Measurements from ENCODE around the gene ADM5. TPM values are rescaled to one million over a fixed set of nuclear protein-coding genes. Genes with fewer than 3 reads are reported as not detected.

Gene ADM5
- total and polyA plus RNA-seq, 2 experiments from 2014 or later: 0.50 TPM; not detected in 1

DNA sequence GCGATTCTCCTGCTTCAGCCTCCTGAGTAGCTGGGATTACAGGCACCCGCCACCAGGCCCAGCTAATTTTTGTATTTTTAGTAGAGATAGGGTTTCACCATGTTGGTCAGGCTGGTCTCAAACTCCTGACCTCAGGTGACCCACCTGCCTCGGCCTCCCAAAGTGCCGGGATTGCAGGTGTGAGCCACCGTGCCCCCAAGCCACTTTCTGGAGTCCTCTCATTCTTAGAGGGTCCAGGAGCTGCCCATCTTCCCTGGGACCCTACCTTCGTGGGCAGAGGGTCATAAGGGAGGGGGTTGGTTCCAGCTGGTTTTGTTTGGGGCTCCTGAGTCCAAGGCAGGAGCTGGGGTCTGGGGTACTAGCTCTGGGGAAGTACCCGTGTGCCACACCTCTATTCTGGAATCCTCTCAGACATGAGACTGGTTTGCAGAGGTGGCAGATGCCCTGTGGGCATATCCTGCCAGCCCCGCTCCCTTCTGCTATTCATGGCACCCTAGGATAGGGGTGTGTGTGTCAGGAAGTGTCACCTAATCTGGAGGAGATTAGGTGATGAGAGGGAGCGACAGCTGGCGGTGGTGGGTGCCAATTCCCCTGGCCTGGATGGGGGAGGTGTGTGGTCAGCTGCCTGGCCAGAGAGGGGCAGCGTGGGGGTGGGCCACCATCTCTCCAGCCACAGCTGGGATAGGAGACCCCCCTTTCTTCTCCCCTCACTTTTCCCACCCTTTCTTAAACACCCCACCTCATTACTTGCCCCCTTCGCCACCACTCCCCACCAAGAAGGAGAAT is 10.2 kb upstream of the ADM5 start:
- H3K79me2 ChIP-seq: peaks cover 57% of the 10 kb centered on the region
- H3K4me2 ChIP-seq: peak overlapping the region; percentile 94
- no peak overlapping the region for H3K27ac ChIP-seq
- H3K27me3 ChIP-seq: no peaks in the 10 kb centered on the region
- WGBS (ENCODE audit: low lambda C conversion rate, missing lambda C conversion rate): 74% methylated on average over 11 of the region's 12 CpGs
- H2AFZ ChIP-seq: no peak overlapping the region
- no peak overlapping the region for H3K4me3 ChIP-seq
- no peaks in the 10 kb centered on the region for H3K9me2 ChIP-seq (replicated peaks; ENCODE audit: insufficient read depth)
- TF ChIP-seq EZH2 (IDR thresholded peaks at IDR 0.05; ENCODE audit: borderline replicate concordance) (no peak), EZH2phosphoT487 (IDR thresholded peaks at IDR 0.05; ENCODE audit: low read depth, severe bottlenecking, unreplicated experiment) (no peak)
- TF ChIP-seq, protein P1, sequence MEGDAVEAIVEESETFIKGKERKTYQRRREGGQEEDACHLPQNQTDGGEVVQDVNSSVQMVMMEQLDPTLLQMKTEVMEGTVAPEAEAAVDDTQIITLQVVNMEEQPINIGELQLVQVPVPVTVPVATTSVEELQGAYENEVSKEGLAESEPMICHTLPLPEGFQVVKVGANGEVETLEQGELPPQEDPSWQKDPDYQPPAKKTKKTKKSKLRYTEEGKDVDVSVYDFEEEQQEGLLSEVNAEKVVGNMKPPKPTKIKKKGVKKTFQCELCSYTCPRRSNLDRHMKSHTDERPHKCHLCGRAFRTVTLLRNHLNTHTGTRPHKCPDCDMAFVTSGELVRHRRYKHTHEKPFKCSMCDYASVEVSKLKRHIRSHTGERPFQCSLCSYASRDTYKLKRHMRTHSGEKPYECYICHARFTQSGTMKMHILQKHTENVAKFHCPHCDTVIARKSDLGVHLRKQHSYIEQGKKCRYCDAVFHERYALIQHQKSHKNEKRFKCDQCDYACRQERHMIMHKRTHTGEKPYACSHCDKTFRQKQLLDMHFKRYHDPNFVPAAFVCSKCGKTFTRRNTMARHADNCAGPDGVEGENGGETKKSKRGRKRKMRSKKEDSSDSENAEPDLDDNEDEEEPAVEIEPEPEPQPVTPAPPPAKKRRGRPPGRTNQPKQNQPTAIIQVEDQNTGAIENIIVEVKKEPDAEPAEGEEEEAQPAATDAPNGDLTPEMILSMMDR (IDR thresholded peaks at IDR 0.05; ENCODE audit: poor library complexity): no peak
- H3K9me3 ChIP-seq (ENCODE audit: low read depth): no peaks in the 10 kb centered on the region
- DNase-seq (ENCODE audit: low spot score): no peak
- H3K4me1 ChIP-seq (ENCODE audit: insufficient read depth): peaks cover 12% of the 10 kb centered on the region
- H3K36me3 ChIP-seq (replicated peaks; ENCODE audit: insufficient read depth, low read depth): no peaks in the 10 kb centered on the region
- peaks cover 32% of the 10 kb centered on the region for H4K20me1 ChIP-seq (ENCODE audit: insufficient read depth, poor library complexity, severe bottlenecking)

DNA sequence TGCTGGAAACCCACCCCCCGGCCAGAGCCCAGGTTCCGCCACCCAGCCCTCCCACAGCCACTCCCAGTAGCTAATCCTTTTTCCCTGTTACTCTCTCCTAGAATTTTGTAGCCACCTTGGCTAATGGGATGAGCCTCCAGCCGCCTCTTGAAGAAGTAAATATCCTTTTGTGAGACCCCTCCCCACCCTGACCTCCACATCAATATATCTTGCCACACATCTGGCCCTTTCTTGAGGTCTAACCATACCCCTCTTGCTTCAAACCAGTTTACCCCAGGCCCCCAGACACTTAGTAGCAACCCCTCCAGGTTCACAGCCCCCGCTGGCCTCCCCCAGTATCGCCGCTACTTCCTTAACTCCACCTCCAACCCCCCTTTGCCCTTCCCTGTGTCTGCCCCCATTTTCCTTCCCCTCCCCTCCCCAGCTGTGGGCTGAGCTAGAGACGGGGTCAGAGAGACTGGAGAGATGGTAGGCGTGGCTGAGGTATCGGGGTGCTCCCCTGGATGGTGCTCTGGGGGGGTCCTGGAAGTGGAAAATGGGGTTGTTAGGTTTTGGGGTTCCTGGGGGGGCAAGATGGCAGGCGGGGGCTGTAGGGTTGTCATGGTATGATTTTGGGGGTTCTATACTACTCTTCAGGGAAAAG is 9.5 kb upstream of the ADM5 start:
- 65% methylated on average over 8 of the region's 10 CpGs for WGBS (ENCODE audit: low lambda C conversion rate, missing lambda C conversion rate)
- H3K4me2 ChIP-seq: peak overlapping the region; percentile 75
- H3K4me1 ChIP-seq (ENCODE audit: insufficient read depth): peaks cover 12% of the 10 kb centered on the region

DNA sequence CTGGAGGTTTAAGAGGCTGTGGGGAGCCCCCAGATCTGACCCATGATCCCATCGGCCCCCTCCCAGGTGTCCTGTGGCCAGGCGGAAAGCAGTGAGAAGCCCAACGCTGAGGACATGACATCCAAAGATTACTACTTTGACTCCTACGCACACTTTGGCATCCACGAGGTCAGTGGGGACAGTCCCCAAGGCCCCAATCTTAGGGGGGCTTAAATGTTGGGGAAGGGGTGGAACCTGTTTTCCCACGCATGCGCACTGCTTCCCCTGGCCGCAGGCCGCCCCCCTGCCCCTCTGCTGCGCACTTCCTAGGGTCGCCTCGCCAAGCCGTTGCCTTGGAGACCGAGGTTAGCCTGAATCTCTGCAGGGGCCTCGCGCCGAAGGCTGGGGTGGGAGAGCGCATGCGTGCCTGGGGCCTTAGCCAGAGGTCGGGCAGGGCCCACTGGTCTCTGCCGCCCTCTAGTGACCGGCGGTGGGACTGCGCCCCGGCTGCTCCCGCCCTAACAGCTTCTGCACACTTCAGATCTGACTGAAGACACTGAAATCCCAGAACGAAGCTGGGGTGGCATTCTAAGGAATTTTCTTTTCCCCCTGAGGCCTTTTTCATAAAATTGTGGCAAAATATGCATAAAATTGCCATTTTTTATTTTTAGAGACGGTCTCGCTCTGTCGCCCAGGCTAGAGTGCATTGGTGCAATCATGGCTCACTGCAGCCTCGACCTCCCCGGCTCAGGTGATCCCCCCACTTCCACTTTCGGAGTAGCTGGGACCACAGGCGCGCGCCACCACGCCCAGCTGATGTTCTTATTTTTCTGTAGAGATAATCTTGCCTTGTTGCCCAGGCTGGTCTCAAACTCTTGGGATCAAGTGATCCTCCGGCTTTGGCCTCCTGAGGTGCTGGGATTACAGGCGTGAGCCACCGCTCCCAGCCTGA is 8.7 kb upstream of the ADM5 start:
- Histone ChIP-seq H3K79me2 (peaks cover 57% of the 10 kb centered on the region), H3K9me3 (ENCODE audit: low read depth) (no peaks in the 10 kb centered on the region), H3K36me3 (replicated peaks; ENCODE audit: insufficient read depth, low read depth) (peaks cover 3% of the 10 kb centered on the region), H3K4me3 (no peak overlapping the region), H3K9me2 (replicated peaks; ENCODE audit: insufficient read depth) (no peaks in the 10 kb centered on the region), H3K27me3 (no peaks in the 10 kb centered on the region), H3K27ac (peak overlapping the region; percentile 75), H2AFZ (no peak overlapping the region), H4K20me1 (ENCODE audit: insufficient read depth, poor library complexity, severe bottlenecking) (peaks cover 32% of the 10 kb centered on the region), H3K4me1 (ENCODE audit: insufficient read depth) (peaks cover 12% of the 10 kb centered on the region), H3K4me2 (peak overlapping the region; percentile 75)
- peak; percentile 96 for DNase-seq (ENCODE audit: low spot score)
- TF ChIP-seq, protein P1 (IDR thresholded peaks at IDR 0.05; ENCODE audit: poor library complexity): peak; percentile 99
- TF ChIP-seq EZH2 (IDR thresholded peaks at IDR 0.05; ENCODE audit: borderline replicate concordance) (no peak), EZH2phosphoT487 (IDR thresholded peaks at IDR 0.05; ENCODE audit: low read depth, severe bottlenecking, unreplicated experiment) (no peak)
- 39% methylated on average over 39 of the region's 40 CpGs for WGBS (ENCODE audit: low lambda C conversion rate, missing lambda C conversion rate)

More for the DNA sequence above, 9.5 kb upstream of the ADM5 start:
- no peak for DNase-seq (ENCODE audit: low spot score)
- Histone ChIP-seq H3K27ac (peak overlapping the region; percentile 75), H2AFZ (no peak overlapping the region), H3K9me2 (replicated peaks; ENCODE audit: insufficient read depth) (no peaks in the 10 kb centered on the region), H3K4me3 (no peak overlapping the region), H3K9me3 (ENCODE audit: low read depth) (no peaks in the 10 kb centered on the region), H4K20me1 (ENCODE audit: insufficient read depth, poor library complexity, severe bottlenecking) (peaks cover 32% of the 10 kb centered on the region), H3K27me3 (no peaks in the 10 kb centered on the region), H3K36me3 (replicated peaks; ENCODE audit: insufficient read depth, low read depth) (no peaks in the 10 kb centered on the region), H3K79me2 (peaks cover 57% of the 10 kb centered on the region)
- TF ChIP-seq, protein P1 (IDR thresholded peaks at IDR 0.05; ENCODE audit: poor library complexity): no peak
- TF ChIP-seq EZH2phosphoT487 (IDR thresholded peaks at IDR 0.05; ENCODE audit: low read depth, severe bottlenecking, unreplicated experiment): no peak
- no peak for TF ChIP-seq EZH2 (IDR thresholded peaks at IDR 0.05; ENCODE audit: borderline replicate concordance)

All from hepatocyte (in vitro differentiated cells).